ENCODE results near the gene ARHGAP45. TPM values are rescaled to one million over a fixed set of nuclear protein-coding genes. Genes with fewer than 3 reads are reported as not detected.

ARHGAP45 gene
- total and polyA plus RNA-seq, 9 of the 15 experiments (the other 6 are each of a cell fraction or from before 2014, with no cell fraction given) = 0.08 to 22.1 (median 4.2) TPM

DNA sequence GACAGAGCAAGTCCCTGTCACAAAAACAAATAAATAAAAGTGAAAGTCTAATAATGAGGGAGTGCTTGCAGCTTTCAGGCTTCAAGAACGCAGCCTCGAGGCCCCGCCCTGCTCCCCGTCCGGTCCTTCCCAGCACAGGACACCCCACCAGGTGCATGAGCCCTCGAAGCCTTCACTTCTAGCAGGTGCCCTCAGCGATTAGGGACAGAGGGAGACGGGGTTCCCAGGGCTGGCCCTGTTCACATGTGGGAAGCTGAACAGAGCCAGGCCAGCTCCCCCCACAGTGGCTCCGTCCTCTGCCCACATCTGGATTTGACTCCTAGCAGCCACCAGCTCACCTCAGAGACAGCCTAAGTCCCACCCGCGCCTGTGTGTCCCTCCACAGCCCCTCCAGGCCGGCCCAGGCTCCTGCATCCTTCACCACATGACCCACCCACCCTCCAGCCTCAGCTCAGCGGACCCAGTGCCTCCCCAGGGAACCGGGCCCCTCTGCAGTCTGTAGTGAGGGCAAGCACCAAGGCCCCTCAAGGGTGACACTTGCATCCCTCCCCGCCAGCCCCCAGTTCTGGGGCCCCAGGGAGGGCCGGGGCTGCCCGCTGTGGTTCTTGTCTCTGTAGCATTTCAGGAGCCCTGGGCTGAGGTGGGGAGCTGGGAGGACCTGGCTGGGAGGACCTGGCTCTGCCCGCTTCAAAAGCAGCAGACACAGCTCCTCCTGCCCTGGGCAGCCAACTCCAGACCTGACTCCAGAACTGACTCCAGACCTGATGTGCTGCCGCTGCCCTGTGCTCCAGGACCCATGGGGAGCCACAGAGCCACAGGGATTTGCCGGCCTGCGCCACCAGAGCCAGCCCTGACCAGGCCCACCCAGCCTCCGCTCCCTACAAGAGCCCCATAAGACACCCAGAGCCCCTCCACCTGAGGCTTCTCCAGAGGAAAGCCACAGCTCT lies 64.1 kb downstream of the ARHGAP45 start (continued):
- TF ChIP-seq TAF1 (IDR thresholded peaks at IDR 0.05; ENCODE audit: control insufficient read depth, extremely low read depth, insufficient read depth, low read length, severe bottlenecking) = no peak
- no peak for TF ChIP-seq SIRT6 (IDR thresholded peaks at IDR 0.05; ENCODE audit: low read depth, low read length)
- TF ChIP-seq ZNF133 (CRISPR knock-in tag; IDR thresholded peaks at IDR 0.05) = no peak
- no peak for TF ChIP-seq FOXA1 (IDR thresholded peaks at IDR 0.05; ENCODE audit: borderline replicate concordance)
- TF ChIP-seq, protein P1, sequence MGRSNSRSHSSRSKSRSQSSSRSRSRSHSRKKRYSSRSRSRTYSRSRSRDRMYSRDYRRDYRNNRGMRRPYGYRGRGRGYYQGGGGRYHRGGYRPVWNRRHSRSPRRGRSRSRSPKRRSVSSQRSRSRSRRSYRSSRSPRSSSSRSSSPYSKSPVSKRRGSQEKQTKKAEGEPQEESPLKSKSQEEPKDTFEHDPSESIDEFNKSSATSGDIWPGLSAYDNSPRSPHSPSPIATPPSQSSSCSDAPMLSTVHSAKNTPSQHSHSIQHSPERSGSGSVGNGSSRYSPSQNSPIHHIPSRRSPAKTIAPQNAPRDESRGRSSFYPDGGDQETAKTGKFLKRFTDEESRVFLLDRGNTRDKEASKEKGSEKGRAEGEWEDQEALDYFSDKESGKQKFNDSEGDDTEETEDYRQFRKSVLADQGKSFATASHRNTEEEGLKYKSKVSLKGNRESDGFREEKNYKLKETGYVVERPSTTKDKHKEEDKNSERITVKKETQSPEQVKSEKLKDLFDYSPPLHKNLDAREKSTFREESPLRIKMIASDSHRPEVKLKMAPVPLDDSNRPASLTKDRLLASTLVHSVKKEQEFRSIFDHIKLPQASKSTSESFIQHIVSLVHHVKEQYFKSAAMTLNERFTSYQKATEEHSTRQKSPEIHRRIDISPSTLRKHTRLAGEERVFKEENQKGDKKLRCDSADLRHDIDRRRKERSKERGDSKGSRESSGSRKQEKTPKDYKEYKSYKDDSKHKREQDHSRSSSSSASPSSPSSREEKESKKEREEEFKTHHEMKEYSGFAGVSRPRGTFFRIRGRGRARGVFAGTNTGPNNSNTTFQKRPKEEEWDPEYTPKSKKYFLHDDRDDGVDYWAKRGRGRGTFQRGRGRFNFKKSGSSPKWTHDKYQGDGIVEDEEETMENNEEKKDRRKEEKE (IDR thresholded peaks at IDR 0.05; ENCODE audit: borderline replicate concordance in 1 of 2, control insufficient read depth in 1 of 2, low read depth in 2 of 2, low read length in 1 of 2) = no peak
- no peak for TF ChIP-seq RNF2 (IDR thresholded peaks at IDR 0.05)
- TF ChIP-seq HMGN3 (IDR thresholded peaks at IDR 0.05; ENCODE audit: borderline replicate concordance, extremely low read depth, insufficient read length, low read depth, low read length) = no peak
